Measurements from ENCODE around the gene NME5. TPM values are rescaled to one million over a fixed set of nuclear protein-coding genes. Genes with fewer than 3 reads are reported as not detected.

Gene NME5
- total RNA-seq = under 1 TPM; 0.09 to 0.50 TPM
- polyA plus RNA-seq = 1 to 10 TPM in 1 of 2 donors, under 1 TPM in 1; 0.30 to 1.3 TPM

DNA sequence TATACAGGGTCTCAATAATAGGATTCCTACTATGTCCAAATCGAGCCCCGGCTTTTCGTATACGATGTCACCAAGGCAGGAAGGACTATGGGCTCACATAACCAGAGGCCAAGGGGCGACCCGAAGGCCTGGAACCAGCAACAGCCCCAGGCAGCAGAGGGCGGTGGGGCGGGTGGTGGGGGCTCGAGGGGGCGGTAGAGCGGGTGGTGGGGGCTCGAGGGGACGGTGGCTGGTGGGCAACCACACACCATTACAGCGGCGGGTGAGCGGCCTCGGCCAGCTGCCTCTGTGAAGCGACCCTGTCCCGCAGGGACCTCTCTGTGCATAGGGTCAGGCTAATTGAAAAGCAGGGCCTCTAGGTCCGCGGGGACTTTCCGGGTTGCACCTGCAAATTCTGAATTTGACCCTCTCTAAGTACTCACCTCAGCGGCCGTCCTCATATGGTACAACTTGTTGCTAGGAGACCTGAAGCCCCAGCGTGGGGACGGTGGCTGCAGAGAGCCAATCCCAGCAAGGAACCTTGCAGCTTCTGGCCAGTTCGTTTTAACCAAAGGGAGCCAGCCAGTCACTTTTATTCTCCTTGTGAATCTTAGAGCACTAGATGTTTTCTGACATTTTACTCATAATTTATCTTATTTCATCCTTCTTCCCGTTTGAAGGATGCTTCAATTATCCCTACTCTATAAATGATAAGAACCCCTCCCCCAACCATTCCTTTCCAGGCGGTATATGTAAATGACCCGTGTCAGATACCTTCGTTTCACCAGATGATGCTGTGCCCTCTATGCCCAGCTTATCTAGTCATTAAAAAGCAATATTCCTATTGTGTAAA is at the start of gene NME5:
Gene NME5 (minus strand): TSS at position 480 of the 832 bp plus-strand sequence. CDS start 648 bp downstream, outside the sequence.
- Histone ChIP-seq H3K9me3 (ENCODE audit: control insufficient read depth in 4 of 4, low read length in 3 of 4) (no peaks in the 10 kb centered on the region), H3K27me3 (ENCODE audit: control insufficient read depth in 4 of 4, insufficient read depth in 4 of 4, low read length in 3 of 4) (no peaks in the 10 kb centered on the region), H3K36me3 (ENCODE audit: control insufficient read depth in 4 of 4, insufficient read depth in 3 of 4, low read depth in 1 of 4, low read length in 3 of 4) (no peaks in the 10 kb centered on the region), H3K9ac (ENCODE audit: low read depth in 1 of 2, low read length in 2 of 2) (no peak within 1 kb of the TSS), H3K27ac (ENCODE audit: low read depth in 1 of 2, low read length in 2 of 2) (no peak within 1 kb of the TSS), H3K4me3 (ENCODE audit: low read depth in 1 of 3, low read length in 3 of 3) (peak within 1 kb of the TSS in 2 of 3 donors; percentile 50 to 61), H3K4me1 (ENCODE audit: control insufficient read depth in 4 of 4, insufficient read depth in 4 of 4, low read length in 3 of 4) (no peaks in the 10 kb centered on the region)
- peak; percentile 51 for DNase-seq (ENCODE audit: low spot score)
- WGBS = 17% methylated on average over 31 of the region's 31 CpGs
- TF ChIP-seq GABPA (IDR thresholded peaks at IDR 0.05 in 1 of 2, conservative IDR thresholded peaks at IDR 0.05 in 1 of 2) = no peak
- TF ChIP-seq HNF4A (conservative IDR thresholded peaks at IDR 0.05) = no peak
- no peak for TF ChIP-seq HNF4G (IDR thresholded peaks at IDR 0.05)
- TF ChIP-seq RXRA (IDR thresholded peaks at IDR 0.05) = no peak
- TF ChIP-seq REST (IDR thresholded peaks at IDR 0.05) = no peak
- no peak for TF ChIP-seq FOXA2 (IDR thresholded peaks at IDR 0.05)
- TF ChIP-seq EGR1 (IDR thresholded peaks at IDR 0.05; ENCODE audit: low read depth in 2 of 2) = no peak
- no peak for TF ChIP-seq FOXA1 (IDR thresholded peaks at IDR 0.05)
- TF ChIP-seq MAX (IDR thresholded peaks at IDR 0.05) = no peak
- TF ChIP-seq TAF1 (conservative IDR thresholded peaks at IDR 0.05) = no peak
- TF ChIP-seq, protein P1, sequence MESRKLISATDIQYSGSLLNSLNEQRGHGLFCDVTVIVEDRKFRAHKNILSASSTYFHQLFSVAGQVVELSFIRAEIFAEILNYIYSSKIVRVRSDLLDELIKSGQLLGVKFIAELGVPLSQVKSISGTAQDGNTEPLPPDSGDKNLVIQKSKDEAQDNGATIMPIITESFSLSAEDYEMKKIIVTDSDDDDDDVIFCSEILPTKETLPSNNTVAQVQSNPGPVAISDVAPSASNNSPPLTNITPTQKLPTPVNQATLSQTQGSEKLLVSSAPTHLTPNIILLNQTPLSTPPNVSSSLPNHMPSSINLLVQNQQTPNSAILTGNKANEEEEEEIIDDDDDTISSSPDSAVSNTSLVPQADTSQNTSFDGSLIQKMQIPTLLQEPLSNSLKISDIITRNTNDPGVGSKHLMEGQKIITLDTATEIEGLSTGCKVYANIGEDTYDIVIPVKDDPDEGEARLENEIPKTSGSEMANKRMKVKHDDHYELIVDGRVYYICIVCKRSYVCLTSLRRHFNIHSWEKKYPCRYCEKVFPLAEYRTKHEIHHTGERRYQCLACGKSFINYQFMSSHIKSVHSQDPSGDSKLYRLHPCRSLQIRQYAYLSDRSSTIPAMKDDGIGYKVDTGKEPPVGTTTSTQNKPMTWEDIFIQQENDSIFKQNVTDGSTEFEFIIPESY (IDR thresholded peaks at IDR 0.05) = no peak
- no peak for TF ChIP-seq SP1 (IDR thresholded peaks at IDR 0.05)
- TF ChIP-seq, protein P2, sequence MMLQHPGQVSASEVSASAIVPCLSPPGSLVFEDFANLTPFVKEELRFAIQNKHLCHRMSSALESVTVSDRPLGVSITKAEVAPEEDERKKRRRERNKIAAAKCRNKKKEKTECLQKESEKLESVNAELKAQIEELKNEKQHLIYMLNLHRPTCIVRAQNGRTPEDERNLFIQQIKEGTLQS (IDR thresholded peaks at IDR 0.05) = no peak
- no peak for TF ChIP-seq RAD21 (IDR thresholded peaks at IDR 0.05)
- no peak for TF ChIP-seq JUND (IDR thresholded peaks at IDR 0.05)
- TF ChIP-seq, protein P3, sequence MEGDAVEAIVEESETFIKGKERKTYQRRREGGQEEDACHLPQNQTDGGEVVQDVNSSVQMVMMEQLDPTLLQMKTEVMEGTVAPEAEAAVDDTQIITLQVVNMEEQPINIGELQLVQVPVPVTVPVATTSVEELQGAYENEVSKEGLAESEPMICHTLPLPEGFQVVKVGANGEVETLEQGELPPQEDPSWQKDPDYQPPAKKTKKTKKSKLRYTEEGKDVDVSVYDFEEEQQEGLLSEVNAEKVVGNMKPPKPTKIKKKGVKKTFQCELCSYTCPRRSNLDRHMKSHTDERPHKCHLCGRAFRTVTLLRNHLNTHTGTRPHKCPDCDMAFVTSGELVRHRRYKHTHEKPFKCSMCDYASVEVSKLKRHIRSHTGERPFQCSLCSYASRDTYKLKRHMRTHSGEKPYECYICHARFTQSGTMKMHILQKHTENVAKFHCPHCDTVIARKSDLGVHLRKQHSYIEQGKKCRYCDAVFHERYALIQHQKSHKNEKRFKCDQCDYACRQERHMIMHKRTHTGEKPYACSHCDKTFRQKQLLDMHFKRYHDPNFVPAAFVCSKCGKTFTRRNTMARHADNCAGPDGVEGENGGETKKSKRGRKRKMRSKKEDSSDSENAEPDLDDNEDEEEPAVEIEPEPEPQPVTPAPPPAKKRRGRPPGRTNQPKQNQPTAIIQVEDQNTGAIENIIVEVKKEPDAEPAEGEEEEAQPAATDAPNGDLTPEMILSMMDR (IDR thresholded peaks at IDR 0.05; ENCODE audit: low read depth, low read length, missing input control) = no peak
- no peak for TF ChIP-seq NR2F2 (IDR thresholded peaks at IDR 0.05)
- TF ChIP-seq YY1 (IDR thresholded peaks at IDR 0.05) = no peak

Measured in liver (tissue), 9 donors.